AG09309 (cell line): Measurements from ENCODE around the gene NDUFV1.
"Not testable (repeated sequence)": the region's sequence is repeated elsewhere in the genome, so short reads cannot be mapped to it uniquely, and the experiment has no call there.

Experiments used
- DNase-seq: peaks from one replicate; pipeline ENCODE4 v3.0.0-alpha.2; 2010; ENCODE audit warnings: low read depth
- H3K4me3 ChIP-seq: 2 replicates; pipeline ENCODE4 v1.5.1; 2011; ENCODE audit warnings: mild to moderate bottlenecking, low read depth, low read length, moderate library complexity; ENCODE audit not compliant: control insufficient read depth
- CTCF ChIP-seq: IDR thresholded peaks from 2 replicates; pipeline ENCODE4 v1.5.1; 2011; ENCODE audit warnings: mild to moderate bottlenecking, low read depth, low read length, inconsistent platforms; ENCODE audit not compliant: insufficient read depth, control insufficient read depth; ENCODE audit errors: missing control alignments

Gene NDUFV1

DNA sequence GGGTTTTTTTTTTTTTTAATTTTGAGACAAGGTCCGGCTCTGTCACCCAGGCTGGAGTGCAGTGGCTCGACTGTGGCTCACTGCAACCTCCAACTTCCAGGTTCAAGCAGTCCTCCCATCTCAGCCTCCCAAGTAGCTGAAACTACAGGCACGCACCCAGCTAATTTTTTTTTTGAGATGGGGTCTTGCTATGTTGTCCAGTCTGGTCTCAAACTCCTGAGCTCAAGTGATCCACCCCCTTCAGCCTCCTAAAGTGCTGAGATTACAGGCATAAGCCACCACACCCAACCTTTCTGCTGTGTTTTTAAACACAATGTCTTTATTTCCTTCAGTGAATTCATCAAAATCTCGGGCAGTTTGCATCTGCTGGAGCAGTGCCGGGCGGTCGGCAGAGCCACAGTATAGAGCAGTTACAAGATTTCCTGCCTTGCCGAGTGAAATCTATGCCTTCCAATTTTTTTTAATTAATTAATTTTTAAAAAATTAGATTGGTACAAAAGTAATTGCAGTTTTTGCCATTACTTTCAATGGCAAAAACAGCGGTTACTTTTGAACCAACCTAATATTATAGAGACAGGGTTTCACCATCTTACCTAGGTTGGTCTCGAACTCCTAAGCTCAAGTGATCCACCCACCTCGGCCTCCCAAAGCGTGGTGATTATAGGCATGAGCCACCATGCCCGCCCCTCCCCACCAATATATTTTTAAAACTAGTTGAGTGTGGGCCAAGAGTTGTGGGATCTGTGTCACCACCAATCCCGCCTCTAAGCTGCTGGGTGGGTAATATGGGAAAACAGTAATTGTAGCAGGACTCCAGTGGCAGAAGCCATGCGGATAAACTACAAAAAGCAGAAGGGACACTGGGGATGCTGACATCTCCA, 46.5 kb downstream of the NDUFV1 start:
- TF ChIP-seq CTCF: no peak
- no peak overlapping the region for H3K4me3 ChIP-seq
- no peak for DNase-seq

DNA sequence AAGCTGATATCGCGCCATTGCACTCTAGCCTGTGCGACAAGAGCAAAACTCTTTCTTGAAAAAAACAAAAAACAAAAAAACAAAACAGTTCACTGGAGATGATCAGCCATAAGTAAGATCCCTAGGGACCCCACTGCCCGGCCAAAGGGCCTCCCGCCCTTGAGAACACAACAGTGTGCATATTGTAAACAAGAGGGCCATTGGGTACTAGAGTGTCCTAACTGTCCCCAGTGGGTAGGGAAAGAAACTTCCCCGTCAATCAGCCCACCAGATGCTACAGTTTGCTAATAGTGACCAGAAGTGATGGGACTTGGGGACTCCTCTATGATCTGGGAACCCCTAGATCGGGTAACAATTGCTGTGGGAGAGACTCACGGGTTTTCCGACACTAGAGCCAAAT, 47.5 kb downstream of the NDUFV1 start:
- no peak for TF ChIP-seq CTCF

DNA sequence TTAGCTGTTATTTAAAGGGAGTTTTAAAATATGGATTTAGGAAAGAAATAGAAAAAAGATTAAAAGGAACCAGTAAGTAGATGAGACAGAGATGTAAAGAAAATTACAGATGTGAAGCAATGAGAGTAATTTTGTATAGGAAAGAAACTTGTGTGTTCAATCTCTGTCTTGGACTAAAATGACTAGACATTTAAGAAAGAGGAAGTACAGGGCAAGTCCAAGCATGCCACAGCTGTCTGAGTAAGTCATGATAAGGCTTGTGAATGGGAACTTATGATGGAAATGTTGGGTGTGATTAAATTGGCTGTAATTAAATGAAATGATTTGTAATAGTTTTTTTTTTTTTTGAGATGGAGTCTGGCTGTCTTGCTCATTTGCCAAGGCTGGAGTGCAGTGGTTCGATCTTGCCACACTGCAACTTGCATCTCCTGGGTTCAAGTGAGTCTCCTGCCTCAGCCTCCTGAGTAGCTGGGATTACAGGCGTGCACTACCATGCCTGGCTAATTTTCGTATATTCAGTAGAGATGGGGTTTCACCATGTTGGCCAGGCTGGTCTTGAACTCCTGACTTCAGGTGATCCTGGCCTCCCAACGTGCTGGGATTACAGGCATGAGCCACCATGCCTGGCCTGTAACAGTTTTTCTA, 49.7 kb downstream of the NDUFV1 start:
- no peak for TF ChIP-seq CTCF
- no peak for DNase-seq
- H3K4me3 ChIP-seq: no peak overlapping the region

More for the DNA sequence above, 47.5 kb downstream of the NDUFV1 start:
- DNase-seq: no peak
- no peak overlapping the region for H3K4me3 ChIP-seq

GRCh38 chr11:67657300-67657699, 50.6 kb downstream of the NDUFV1 start:
- no peak for TF ChIP-seq CTCF
- no peak for DNase-seq
- H3K4me3 ChIP-seq: no peak overlapping the region

DNA sequence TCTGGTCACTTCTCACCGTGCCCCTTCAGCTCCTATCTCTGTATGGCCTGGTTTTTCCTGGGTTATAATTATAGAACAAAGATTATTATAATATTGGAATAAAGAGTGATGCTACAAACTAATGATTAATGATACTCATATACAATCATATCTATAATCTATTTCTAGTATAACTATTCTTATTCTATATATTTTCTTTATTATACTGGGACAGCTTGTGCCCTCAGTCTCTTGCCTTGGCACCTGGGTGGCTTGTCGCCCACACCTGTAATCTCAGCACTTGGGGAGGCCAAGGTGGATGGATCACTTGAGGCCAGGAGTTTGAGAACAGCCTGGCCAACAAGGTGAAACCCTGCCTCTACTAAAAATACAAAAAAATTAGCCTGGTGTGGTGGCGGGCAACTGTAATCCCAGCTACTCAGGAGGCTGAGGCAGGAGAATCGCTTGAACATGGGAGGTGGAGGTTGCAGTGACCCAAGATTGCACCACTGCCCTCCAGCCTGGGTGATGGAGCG, 53.0 kb downstream of the NDUFV1 start:
- not testable (repeated sequence) for H3K4me3 ChIP-seq

DNA sequence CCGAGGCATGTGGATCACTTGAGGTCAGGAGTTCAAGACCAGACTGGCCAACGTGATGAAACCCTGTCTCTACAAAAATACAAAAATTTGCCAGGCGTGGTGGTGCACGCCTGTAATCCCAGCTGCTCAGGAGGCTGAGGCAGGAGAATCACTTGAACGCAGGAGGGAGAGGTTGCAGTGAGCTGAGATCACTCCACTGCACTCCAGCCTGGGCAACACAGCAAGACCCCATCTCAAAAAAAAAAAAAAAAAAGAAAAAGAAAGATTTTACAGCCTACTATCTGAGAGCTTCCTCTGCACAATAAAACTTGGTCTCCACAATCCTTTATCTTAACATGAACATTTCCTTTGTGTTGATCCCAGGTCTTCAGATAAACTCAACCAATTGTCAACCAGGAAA, 54.0 kb downstream of the NDUFV1 start:
- not testable (repeated sequence) for H3K4me3 ChIP-seq, DNase-seq

More for the DNA sequence above, 53.0 kb downstream of the NDUFV1 start:
- not testable (repeated sequence) for DNase-seq
